Stimulated activated naive B cell treated with anti-CD40 and anti-IgM and Interleukin-4, amounts not matched to agents 10 μg/mL and 1 μg/mL and 100 μg/mL, for 72 hours (primary cell): Measurements from ENCODE around the gene IL7R.
"Not testable (repeated sequence)": the region's sequence is repeated elsewhere in the genome, so short reads cannot be mapped to it uniquely, and the experiment has no call there.

ENCODE experiments used
- ATAC-seq, 2 donors: fragments of 150-1000 bp; cut with Tn5 transposase; replicated peaks; 2 replicates each; pipeline ENCODE4 v1.10.0; 2021; ENCODE audit warnings: moderate library complexity in 1 of 2
- DNase-seq: peaks from one replicate; pipeline ENCODE4 v3.0.0; 2021
- H3K27ac Mint-ChIP-seq: one replicate; pipeline ENCODE4 v1.8.0; 2022; ENCODE audit warnings: mild to moderate bottlenecking, mixed read lengths
- H3K27me3 Mint-ChIP-seq, 2 donors: one replicate each; pipeline ENCODE4 v1.8.0; 2022; ENCODE audit warnings: mixed read lengths in 2 of 2
- H3K36me3 Mint-ChIP-seq, 2 donors: one replicate each; pipeline ENCODE4 v1.8.0; 2022; ENCODE audit warnings: mixed read lengths in 2 of 2, mild to moderate bottlenecking in 1 of 2
- H3K4me1 Mint-ChIP-seq, 2 donors: one replicate each; pipeline ENCODE4 v1.8.0; 2022; ENCODE audit warnings: mixed read lengths in 2 of 2, mild to moderate bottlenecking in 1 of 2
- H3K4me3 Mint-ChIP-seq, 2 donors: one replicate each; pipeline ENCODE4 v1.8.0; 2022; ENCODE audit warnings: mild to moderate bottlenecking in 2 of 2, mixed read lengths in 2 of 2, moderate library complexity in 1 of 2
- H3K9me3 Mint-ChIP-seq, 2 donors: one replicate each; pipeline ENCODE4 v1.8.0; 2022; ENCODE audit warnings: mixed read lengths in 2 of 2, mild to moderate bottlenecking in 1 of 2

Gene IL7R

DNA sequence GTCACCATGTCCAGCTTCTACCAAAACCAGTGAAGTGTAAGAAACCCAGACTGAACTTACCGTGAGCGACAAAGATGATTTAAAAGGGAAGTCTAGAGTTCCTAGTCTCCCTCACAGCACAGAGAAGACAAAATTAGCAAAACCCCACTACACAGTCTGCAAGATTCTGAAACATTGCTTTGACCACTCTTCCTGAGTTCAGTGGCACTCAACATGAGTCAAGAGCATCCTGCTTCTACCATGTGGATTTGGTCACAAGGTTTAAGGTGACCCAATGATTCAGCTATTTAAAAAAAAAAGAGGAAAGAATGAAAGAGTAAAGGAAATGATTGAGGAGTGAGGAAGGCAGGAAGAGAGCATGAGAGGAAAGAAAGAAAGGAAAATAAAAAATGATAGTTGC lies 19.8 kb downstream of the IL7R start:
- H3K4me3 Mint-ChIP-seq, result no peak overlapping the region
- H3K27ac Mint-ChIP-seq, result peak overlapping the region; percentile 5
- peaks cover 15% of the 10 kb centered on the region in 2 donors for H3K36me3 Mint-ChIP-seq
- peaks cover 1 to 6% of the 10 kb centered on the region in 2 donors for H3K9me3 Mint-ChIP-seq
- peaks cover 18 to 30% of the 10 kb centered on the region in 2 donors for H3K4me1 Mint-ChIP-seq
- H3K27me3 Mint-ChIP-seq, result no peaks in the 10 kb centered on the region
- DNase-seq, result no peak
- ATAC-seq, result peak; percentile 70 to 76

- H3K9me3 Mint-ChIP-seq, result peaks cover 1 to 6% of the 10 kb centered on the region in 2 donors
- H3K27me3 Mint-ChIP-seq, result no peaks in the 10 kb centered on the region
- H3K36me3 Mint-ChIP-seq, result peaks cover 13 to 15% of the 10 kb centered on the region in 2 donors
- DNase-seq, result no peak
- ATAC-seq, result peak; percentile 27 to 61
- peaks cover 18 to 30% of the 10 kb centered on the region in 2 donors for H3K4me1 Mint-ChIP-seq
- no peak overlapping the region for H3K27ac Mint-ChIP-seq
- H3K4me3 Mint-ChIP-seq, result no peak overlapping the region
These were observed 20.2 kb downstream of the IL7R start for GRCh38 chr5:35876922-35877321.

- Mint-ChIP-seq H3K27ac (peak overlapping the region; percentile 40), H3K4me1 (peaks cover 20 to 30% of the 10 kb centered on the region in 2 donors), H3K27me3 (no peaks in the 10 kb centered on the region), H3K9me3 (peaks cover 1 to 6% of the 10 kb centered on the region in 2 donors), H3K36me3 (peaks cover 13 to 15% of the 10 kb centered on the region in 2 donors), H3K4me3 (no peak overlapping the region)
- ATAC-seq (no peak), DNase-seq (no peak)
These were observed 21.0 kb downstream of the IL7R start for GRCh38 chr5:35877655-35878054.

GRCh38 chr5:35878079-35878478 lies 21.4 kb downstream of the IL7R start:
- no peaks in the 10 kb centered on the region for H3K27me3 Mint-ChIP-seq
- H3K36me3 Mint-ChIP-seq, result peaks cover 13 to 15% of the 10 kb centered on the region in 2 donors
- H3K9me3 Mint-ChIP-seq, result peaks cover 1 to 6% of the 10 kb centered on the region in 2 donors
- H3K4me3 Mint-ChIP-seq, result no peak overlapping the region
- DNase-seq (no peak), ATAC-seq (no peak)
- peak overlapping the region; percentile 40 for H3K27ac Mint-ChIP-seq
- H3K4me1 Mint-ChIP-seq, result peaks cover 22 to 34% of the 10 kb centered on the region in 2 donors

DNA sequence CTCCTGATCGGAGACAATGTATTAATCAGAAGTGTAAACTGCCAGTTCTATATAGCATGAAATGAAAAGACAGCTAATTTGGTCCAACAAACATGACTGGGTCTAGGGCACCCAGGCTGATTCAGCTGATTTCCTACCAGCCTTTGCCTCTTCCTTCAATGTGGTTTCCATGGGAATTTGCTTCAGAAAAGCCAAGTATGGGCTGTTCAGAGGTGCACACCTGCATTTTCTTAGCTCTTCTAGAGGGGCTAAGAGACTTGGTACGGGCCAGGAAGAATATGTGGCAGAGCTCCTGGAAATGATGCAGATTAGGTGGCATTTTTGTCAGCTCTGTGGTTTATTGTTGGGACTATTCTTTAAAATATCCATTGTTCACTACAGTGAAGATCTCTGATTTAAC lies 22.4 kb downstream of the IL7R start:
- Mint-ChIP-seq H3K27ac (no peak overlapping the region), H3K4me3 (no peak overlapping the region), H3K9me3 (peaks cover 1 to 6% of the 10 kb centered on the region in 2 donors), H3K4me1 (peaks cover 28 to 44% of the 10 kb centered on the region in 2 donors), H3K36me3 (peaks cover 13 to 15% of the 10 kb centered on the region in 2 donors), H3K27me3 (no peaks in the 10 kb centered on the region)
- ATAC-seq, result no peak
- no peak for DNase-seq

GRCh38 chr5:35879649-35880048 lies 23.0 kb downstream of the IL7R start:
- DNase-seq, result no peak
- H3K27me3 Mint-ChIP-seq, result no peaks in the 10 kb centered on the region
- H3K36me3 Mint-ChIP-seq, result peaks cover 13 to 15% of the 10 kb centered on the region in 2 donors
- H3K27ac Mint-ChIP-seq, result no peak overlapping the region
- peaks cover 32 to 49% of the 10 kb centered on the region in 2 donors for H3K4me1 Mint-ChIP-seq
- ATAC-seq, result no peak
- H3K4me3 Mint-ChIP-seq, result no peak overlapping the region
- H3K9me3 Mint-ChIP-seq, result peaks cover 1 to 6% of the 10 kb centered on the region in 2 donors

DNA sequence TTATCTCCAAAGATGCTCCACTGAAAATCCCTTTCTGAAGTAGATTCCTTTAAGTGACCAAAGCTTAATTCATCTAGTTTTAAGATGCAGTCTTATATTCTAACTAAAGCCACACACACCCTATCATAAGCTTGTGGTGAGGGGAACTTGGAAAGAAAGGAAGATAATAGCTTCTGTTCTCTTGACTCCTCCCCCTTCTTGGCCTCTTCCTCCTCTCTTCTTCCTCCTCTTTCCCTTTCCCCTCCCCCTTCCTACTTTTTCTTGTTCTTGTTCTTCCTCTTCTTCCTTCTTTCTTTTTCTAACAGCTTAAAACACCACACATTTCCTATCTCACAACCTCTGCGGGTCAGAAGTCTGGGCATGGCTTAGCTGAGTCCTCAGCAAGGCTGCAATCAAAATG lies 23.5 kb downstream of the IL7R start:
- peaks cover 1 to 6% of the 10 kb centered on the region in 2 donors for H3K9me3 Mint-ChIP-seq
- H3K27ac Mint-ChIP-seq, result no peak overlapping the region
- no peak for DNase-seq
- peaks cover 10 to 15% of the 10 kb centered on the region in 2 donors for H3K36me3 Mint-ChIP-seq
- ATAC-seq, result no peak
- H3K27me3 Mint-ChIP-seq, result no peaks in the 10 kb centered on the region
- H3K4me3 Mint-ChIP-seq, result no peak overlapping the region
- H3K4me1 Mint-ChIP-seq, result peaks cover 32 to 51% of the 10 kb centered on the region in 2 donors

- peaks cover 5 to 11% of the 10 kb centered on the region in 2 donors for H3K36me3 Mint-ChIP-seq
- no peaks in the 10 kb centered on the region for H3K27me3 Mint-ChIP-seq
- no peak overlapping the region for H3K4me3 Mint-ChIP-seq
- DNase-seq, result no peak
- no peak overlapping the region for H3K27ac Mint-ChIP-seq
- peaks cover 1 to 6% of the 10 kb centered on the region in 2 donors for H3K9me3 Mint-ChIP-seq
- ATAC-seq, result no peak
- H3K4me1 Mint-ChIP-seq, result peaks cover 26 to 41% of the 10 kb centered on the region in 2 donors
These were observed 25.1 kb downstream of the IL7R start for GRCh38 chr5:35881758-35882157.

DNA sequence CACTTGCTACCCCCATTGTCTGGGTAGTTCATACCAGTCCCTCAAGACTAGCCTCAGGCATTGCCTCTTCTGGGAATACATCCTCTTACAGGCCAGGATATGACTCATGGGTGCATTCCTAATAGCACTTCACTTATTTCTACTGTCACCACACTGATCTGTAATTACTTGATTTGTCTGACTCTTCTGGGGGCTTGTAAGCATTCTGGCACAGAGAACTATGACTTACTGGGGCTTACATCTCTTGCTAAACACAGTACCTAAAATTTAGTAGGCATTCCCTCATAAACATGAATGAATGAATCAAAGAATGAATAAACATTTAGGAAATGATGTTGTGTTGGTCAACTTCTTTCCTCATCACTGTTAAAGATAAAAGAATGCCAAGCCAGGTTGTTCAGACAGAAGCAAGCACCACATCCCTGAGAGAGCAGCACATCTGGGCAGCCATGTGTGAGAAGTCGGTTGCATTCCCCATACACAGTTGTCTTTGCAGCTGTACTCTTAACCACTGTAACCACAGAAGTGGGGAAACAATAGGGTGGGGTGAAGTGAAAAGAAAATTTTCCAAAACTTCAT lies 27.6 kb downstream of the IL7R start:
- ATAC-seq, result peak; percentile 91 to 95
- Mint-ChIP-seq H3K4me3 (peak overlapping the region; percentile 4 to 18), H3K36me3 (no peaks in the 10 kb centered on the region), H3K4me1 (peaks cover 16 to 27% of the 10 kb centered on the region in 2 donors), H3K27me3 (no peaks in the 10 kb centered on the region), H3K9me3 (peaks cover 1 to 6% of the 10 kb centered on the region in 2 donors), H3K27ac (no peak overlapping the region)
- DNase-seq, result peak; percentile 11

GRCh38 chr5:35884773-35885172 lies 28.1 kb downstream of the IL7R start:
- H3K36me3 Mint-ChIP-seq, result no peaks in the 10 kb centered on the region
- ATAC-seq, result peak; percentile 11 to 38
- no peak overlapping the region for H3K4me3 Mint-ChIP-seq
- H3K4me1 Mint-ChIP-seq, result peaks cover 16 to 27% of the 10 kb centered on the region in 2 donors
- H3K27me3 Mint-ChIP-seq, result no peaks in the 10 kb centered on the region
- DNase-seq, result no peak
- peaks cover 1 to 6% of the 10 kb centered on the region in 2 donors for H3K9me3 Mint-ChIP-seq
- H3K27ac Mint-ChIP-seq, result no peak overlapping the region

DNA sequence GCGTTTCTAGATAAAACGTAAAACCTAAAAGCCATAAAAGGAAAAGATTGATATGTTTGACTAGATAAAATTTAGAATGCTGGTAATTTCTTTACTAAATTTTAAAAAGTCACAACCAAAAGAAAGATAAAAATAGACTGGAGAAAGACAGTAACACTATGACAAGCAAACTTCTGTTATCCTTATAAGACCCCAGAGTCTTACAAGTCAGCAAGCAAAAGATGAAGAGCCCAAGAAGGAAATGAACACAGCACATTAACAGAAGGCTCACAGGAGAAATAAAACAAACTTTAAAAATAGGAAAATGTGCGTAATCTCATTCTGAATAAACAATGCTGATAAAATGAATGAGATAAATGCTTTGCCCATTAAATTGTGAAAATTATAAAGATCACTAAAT lies 29.7 kb downstream of the IL7R start:
- no peak overlapping the region for H3K27ac Mint-ChIP-seq
- H3K9me3 Mint-ChIP-seq, result no peaks in the 10 kb centered on the region
- H3K36me3 Mint-ChIP-seq, result no peaks in the 10 kb centered on the region
- no peak for DNase-seq
- H3K4me3 Mint-ChIP-seq, result no peak overlapping the region
- peaks cover 13 to 21% of the 10 kb centered on the region in 2 donors for H3K4me1 Mint-ChIP-seq
- no peak for ATAC-seq
- no peaks in the 10 kb centered on the region for H3K27me3 Mint-ChIP-seq

GRCh38 chr5:35887321-35888100 lies 30.8 kb downstream of the IL7R start:
- peaks cover 12 to 21% of the 10 kb centered on the region in 2 donors for H3K4me1 Mint-ChIP-seq
- ATAC-seq (no peak), DNase-seq (no peak)
- H3K4me3 Mint-ChIP-seq, result no peak overlapping the region
- no peaks in the 10 kb centered on the region for H3K9me3 Mint-ChIP-seq
- H3K36me3 Mint-ChIP-seq, result no peaks in the 10 kb centered on the region
- H3K27ac Mint-ChIP-seq, result no peak overlapping the region
- no peaks in the 10 kb centered on the region for H3K27me3 Mint-ChIP-seq

DNA sequence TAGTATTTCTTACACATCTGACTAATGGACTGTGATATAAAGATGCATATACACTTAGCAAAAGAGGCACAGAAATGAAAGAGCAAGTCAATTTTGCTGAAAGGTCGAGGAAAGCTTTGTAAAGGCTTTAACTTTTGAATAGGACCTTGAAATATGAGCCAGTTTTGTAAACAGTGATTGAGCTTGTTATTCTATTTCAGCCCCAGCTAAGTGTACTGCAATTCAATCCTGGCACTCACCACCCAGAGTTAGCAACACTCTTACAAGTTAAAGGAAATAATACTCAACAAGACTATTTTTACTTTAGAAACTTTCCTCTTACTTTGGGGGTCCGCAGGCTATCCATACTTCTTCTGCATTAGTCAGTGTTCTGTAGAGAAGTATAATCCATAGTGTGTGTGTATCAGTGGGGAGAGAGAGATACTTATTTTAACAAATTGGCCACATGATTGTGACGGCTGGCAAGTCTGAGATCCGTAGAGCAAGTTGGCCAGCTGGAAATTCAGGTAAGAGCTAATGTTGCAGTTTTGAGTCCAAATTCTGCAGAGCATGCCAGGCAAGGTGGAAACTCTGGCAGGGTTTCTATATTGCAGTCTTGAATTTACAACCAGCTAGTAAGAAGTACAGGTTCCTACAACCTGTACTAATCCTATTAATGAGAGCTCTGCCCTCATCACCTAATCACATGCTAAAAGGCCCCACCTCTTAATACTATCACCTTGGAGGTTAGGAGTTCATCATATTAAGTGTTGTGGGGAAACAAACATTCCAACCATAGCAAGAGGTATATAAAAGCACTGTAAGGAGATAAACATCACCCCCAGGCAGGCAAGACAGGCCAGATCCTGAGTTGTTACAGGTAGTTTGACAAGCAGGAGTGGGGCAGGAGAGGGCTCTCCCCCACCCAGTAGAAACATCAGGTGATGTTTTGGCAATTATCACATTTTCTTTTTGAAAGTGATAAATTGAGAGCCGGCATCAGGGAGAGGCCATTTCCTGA lies 33.6 kb downstream of the IL7R start:
- no peak overlapping the region for H3K4me3 Mint-ChIP-seq
- DNase-seq (no peak), ATAC-seq (no peak)
- no peaks in the 10 kb centered on the region for H3K27me3 Mint-ChIP-seq
- H3K4me1 Mint-ChIP-seq, result no peaks in the 10 kb centered on the region
- no peak overlapping the region for H3K27ac Mint-ChIP-seq
- H3K36me3 Mint-ChIP-seq, result no peaks in the 10 kb centered on the region
- peaks cover 0 to 1% of the 10 kb centered on the region in 2 donors for H3K9me3 Mint-ChIP-seq

- H3K27ac Mint-ChIP-seq, result not testable (repeated sequence)
These were observed 36.1 kb downstream of the IL7R start for GRCh38 chr5:35892799-35893198.

More at GRCh38 chr5:35892799-35893198, 36.1 kb downstream of the IL7R start:
- not testable (repeated sequence) for ATAC-seq, DNase-seq, H3K27me3 Mint-ChIP-seq, H3K36me3 Mint-ChIP-seq, H3K4me1 Mint-ChIP-seq, H3K9me3 Mint-ChIP-seq, H3K4me3 Mint-ChIP-seq
